Activated CD8-positive, alpha-beta T cell treated with anti-CD3 and anti-CD28 coated beads for 36 hours (primary cell): ENCODE results near the gene SMCO3. TPM values are rescaled to one million over a fixed set of nuclear protein-coding genes. Genes with fewer than 3 reads are reported as not detected.

ENCODE experiments used
- ATAC-seq: fragments of 200-7000 bp; cut with Tn5 transposase; one replicate; pipeline ENCODE4 v1.10.0; 2021; ENCODE audit warnings: mild to moderate bottlenecking, moderate library complexity
- CTCF ChIA-PET: fragments of 350-600 bp; sonication (Branson Sonifier 250); formaldehyde crosslinking; loops from one replicate; lab custom pipeline; 2021; ENCODE audit warnings: antibody characterized with exemption; lab: Charles Lee
- POLR2A ChIA-PET: fragments of 350-600 bp; sonication (Branson Sonifier 250); formaldehyde crosslinking; loops from one replicate; lab custom pipeline; 2021; ENCODE audit warnings: antibody characterized with exemption; lab: Charles Lee
- DNase-seq: peaks from one replicate; pipeline ENCODE4 v3.0.0-alpha.2; 2020
- H3K27ac Mint-ChIP-seq: one replicate; pipeline ENCODE4 v1.8.0; 2021; ENCODE audit warnings: mild to moderate bottlenecking, mixed read lengths
- H3K27me3 Mint-ChIP-seq: one replicate; pipeline ENCODE4 v1.8.0; 2021; ENCODE audit warnings: mixed read lengths
- H3K36me3 Mint-ChIP-seq: one replicate; pipeline ENCODE4 v1.8.0; 2021; ENCODE audit warnings: low read depth, mixed read lengths
- H3K4me1 Mint-ChIP-seq: one replicate; pipeline ENCODE4 v1.8.0; 2021; ENCODE audit warnings: low read depth, mixed read lengths
- H3K4me3 Mint-ChIP-seq: one replicate; pipeline ENCODE4 v1.8.0; 2021; ENCODE audit warnings: mild to moderate bottlenecking, moderate library complexity, mixed read lengths
- H3K9me3 Mint-ChIP-seq: one replicate; pipeline ENCODE4 v1.8.0; 2021; ENCODE audit warnings: mixed read lengths
- CTCF ChIP-seq: fragments of 200-600 bp; IDR thresholded peaks from one replicate; pipeline ENCODE4 v1.8.0; 2022; ENCODE audit warnings: antibody characterized with exemption, mild to moderate bottlenecking
- intact Hi-C: fragments of 100-400 bp; cut with micrococcal nuclease; formaldehyde crosslinking; loops from one replicate; pipeline ENCODE4 v1.10.0; 2022
- total RNA-seq, 2 experiments: library from RNA; stranded (reverse); gene quantifications; one replicate each; pipeline ENCODE4 v1.2.3, GENCODE V29; 2021

Gene SMCO3
- total RNA-seq, 2 experiments from 2014 or later = not detected

GRCh38 chr12:14846042-14846587 lies 32.1 kb upstream of the SMCO3 start:
- no peaks in the 10 kb centered on the region for H3K27me3 Mint-ChIP-seq
- H3K9me3 Mint-ChIP-seq = no peaks in the 10 kb centered on the region
- TF ChIP-seq CTCF = no peak
- ChIA-PET POLR2A (interaction anchor here (0.9 kb wide), 1 partner anchor 149 kb away, joined by 3 read pairs; no protein-coding TSS in a partner anchor), CTCF (interaction anchor here (0.6 to 5.5 kb wide), 28 partner anchors 9 to 570 kb away, joined by 3 to 95 read pairs (median 3); partner anchors contain the start of gene RERG)
- H3K27ac Mint-ChIP-seq = no peak overlapping the region
- peak; percentile 39 for ATAC-seq
- DNase-seq = no peak
- intact Hi-C loops = loop anchor here (5.0 kb wide), 1 partner anchor 376 kb away; the partner anchor contains the start of gene RERG
- H3K4me1 Mint-ChIP-seq = peaks cover 12% of the 10 kb centered on the region
- H3K36me3 Mint-ChIP-seq = no peaks in the 10 kb centered on the region
- no peak overlapping the region for H3K4me3 Mint-ChIP-seq

GRCh38 chr12:14845350-14845750 lies 31.4 kb upstream of the SMCO3 start:
- ChIA-PET POLR2A (interaction anchor here (0.9 kb wide), 1 partner anchor 150 kb away, joined by 3 read pairs; no protein-coding TSS in a partner anchor), CTCF (interaction anchor here (0.6 to 5.5 kb wide), 27 partner anchors 8 to 569 kb away, joined by 3 to 95 read pairs (median 3); partner anchors contain the start of gene RERG)
- Mint-ChIP-seq H3K27ac (peak overlapping the region; percentile 43), H3K4me3 (no peak overlapping the region), H3K36me3 (no peaks in the 10 kb centered on the region), H3K9me3 (no peaks in the 10 kb centered on the region), H3K27me3 (no peaks in the 10 kb centered on the region), H3K4me1 (peaks cover 12% of the 10 kb centered on the region)
- ATAC-seq = peak; percentile 76
- peak; percentile 68 for TF ChIP-seq CTCF
- DNase-seq = peak; percentile 65
- intact Hi-C loops = loop anchor here (1.0 to 5.0 kb wide), 2 partner anchors 150 to 377 kb away; partner anchors contain the start of gene RERG

GRCh38 chr12:14844401-14844800 lies 30.4 kb upstream of the SMCO3 start:
- Mint-ChIP-seq H3K27ac (no peak overlapping the region), H3K9me3 (no peaks in the 10 kb centered on the region), H3K4me3 (no peak overlapping the region), H3K36me3 (no peaks in the 10 kb centered on the region), H3K4me1 (peaks cover 12% of the 10 kb centered on the region), H3K27me3 (no peaks in the 10 kb centered on the region)
- intact Hi-C loops = no loop called here
- POLR2A ChIA-PET = no interaction called here
- DNase-seq (no peak), ATAC-seq (no peak)
- TF ChIP-seq CTCF = no peak
- CTCF ChIA-PET = interaction anchor here (0.6 to 5.5 kb wide), 10 partner anchors 9 to 377 kb away, joined by 3 to 95 read pairs (median 4); partner anchors contain the start of gene RERG

GRCh38 chr12:14843425-14843887 lies 29.5 kb upstream of the SMCO3 start, which contains the start of gene ART4:
Gene ART4 (minus strand): TSS chr12:14843526. CDS start chr12:14843113, 413 bp downstream.
- Mint-ChIP-seq H3K27me3 (peaks cover 2% of the 10 kb centered on the region), H3K9me3 (no peaks in the 10 kb centered on the region), H3K36me3 (no peaks in the 10 kb centered on the region), H3K4me1 (peaks cover 12% of the 10 kb centered on the region), H3K27ac (no peak within 1 kb of the TSS), H3K4me3 (no peak within 1 kb of the TSS)
- TF ChIP-seq CTCF = no peak
- ChIA-PET CTCF (interaction anchor here (1.0 kb wide), 1 partner anchor 152 kb away, joined by 6 read pairs; no protein-coding TSS in a partner anchor), POLR2A (interaction anchor here (0.7 kb wide), 1 partner anchor 21 kb away, joined by 4 read pairs; no protein-coding TSS in a partner anchor)
- intact Hi-C loops = no loop called here
- DNase-seq (no peak), ATAC-seq (no peak)

- intact Hi-C loops = no loop called here
- CTCF ChIA-PET = no interaction called here
Measured at GRCh38 chr12:14842315-14842714, 28.3 kb upstream of the SMCO3 start.

More at GRCh38 chr12:14842315-14842714, 28.3 kb upstream of the SMCO3 start:
- Mint-ChIP-seq H3K9me3 (no peaks in the 10 kb centered on the region), H3K36me3 (no peaks in the 10 kb centered on the region), H3K4me3 (no peak overlapping the region), H3K27ac (no peak overlapping the region), H3K27me3 (peaks cover 6% of the 10 kb centered on the region), H3K4me1 (peaks cover 12% of the 10 kb centered on the region)
- ATAC-seq (no peak), DNase-seq (no peak)
- POLR2A ChIA-PET = no interaction called here
- no peak for TF ChIP-seq CTCF
